IMR-90 (cell line): Measurements from ENCODE around the gene CHST2.

Experiments used
- CTCF ChIP-seq: conservative IDR thresholded peaks from 2 replicates; pipeline ENCODE4 v1.5.1; 2012; ENCODE audit warnings: mild to moderate bottlenecking, low read depth, low read length, improper control_type of control experiment
- ELK1 ChIP-seq: fragments of 150-350 bp; IDR thresholded peaks from 2 replicates; pipeline ENCODE4 v1.6.1; 2016; ENCODE audit warnings: low read depth, mild to moderate bottlenecking, low read length, moderate library complexity, borderline replicate concordance
- POLR2A ChIP-seq: IDR thresholded peaks from 2 replicates; pipeline ENCODE4 v1.6.1; 2012; ENCODE audit warnings: mild to moderate bottlenecking, low read depth, low read length

- no peak for TF ChIP-seq ELK1
- no peak for TF ChIP-seq CTCF
- no peak for TF ChIP-seq POLR2A
Measured at GRCh38 chr3:143132246-143132980, 12.8 kb downstream of the CHST2 start.
